SK-N-MC (cell line): Measurements from ENCODE around the gene BYSL.

Source experiments
- DNase-seq: peaks from one replicate; pipeline ENCODE4 v3.0.0-alpha.2; 2011; ENCODE audit warnings: low read depth, low spot score
- H3K27ac ChIP-seq: fragments of 200-600 bp; sonication (generic); 2 replicates; pipeline ENCODE4 v1.5.1; 2016; ENCODE audit warnings: mixed run types
- H3K36me3 ChIP-seq: fragments of 200-600 bp; sonication (generic); 2 replicates; pipeline ENCODE4 v1.6.1; 2017; ENCODE audit warnings: antibody characterized with exemption, low read length, mixed read lengths; ENCODE audit not compliant: insufficient read depth
- H3K4me3 ChIP-seq: fragments of 200-600 bp; sonication (generic); 2 replicates; pipeline ENCODE4 v1.5.1; 2016
- H3K9ac ChIP-seq: fragments of 200-600 bp; sonication (generic); 2 replicates; pipeline ENCODE4 v1.8.0; 2017; ENCODE audit warnings: mixed run types, mixed read lengths; ENCODE audit not compliant: insufficient read length
- H3K9me3 ChIP-seq: fragments of 200-600 bp; sonication (generic); 2 replicates; pipeline ENCODE4 v1.6.1; 2017; ENCODE audit warnings: low read depth, mild to moderate bottlenecking, antibody characterized with exemption, low read length, moderate library complexity, mixed read lengths
- EZH2 ChIP-seq: fragments of 200-600 bp; sonication (generic); IDR thresholded peaks from one replicate; pipeline ENCODE4 v1.6.1; 2017; ENCODE audit warnings: antibody characterized with exemption
- FOXP2 ChIP-seq: optimal IDR thresholded peaks from 2 replicates; pipeline ENCODE3; 2011; ENCODE audit warnings: mild to moderate bottlenecking, moderate library complexity; ENCODE audit not compliant: insufficient read depth; ENCODE audit errors: extremely low read length, control extremely low read depth
- POLR2AphosphoS5 ChIP-seq: IDR thresholded peaks from 2 replicates; pipeline ENCODE4 v1.6.1; 2012; ENCODE audit warnings: mild to moderate bottlenecking, low read depth, low read length, borderline replicate concordance

Gene BYSL

DNA sequence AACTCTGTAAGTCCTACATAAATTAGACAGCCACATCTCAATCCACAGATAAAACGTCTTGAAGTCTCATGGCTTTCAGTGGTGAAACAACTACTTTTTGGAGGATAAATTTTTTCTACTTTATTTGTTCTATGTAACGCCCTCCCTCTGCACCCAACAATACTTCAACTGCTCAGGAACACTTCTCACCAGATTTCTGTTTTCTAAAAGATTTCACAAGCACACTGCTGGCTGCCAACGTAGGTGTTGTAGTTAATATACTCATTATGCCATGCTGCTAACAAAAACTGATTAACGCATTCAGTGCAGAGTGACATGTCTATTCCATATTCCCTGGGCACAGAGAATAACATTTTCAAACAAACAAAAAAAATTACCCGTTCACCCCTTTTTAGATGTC, 36.3 kb upstream of the BYSL start:
- TF ChIP-seq FOXP2 (no peak), POLR2AphosphoS5 (no peak), EZH2 (no peak)
- H3K27ac ChIP-seq, result no peak overlapping the region
- no peak overlapping the region for H3K9ac ChIP-seq
- H3K4me3 ChIP-seq, result no peak overlapping the region
- no peaks in the 10 kb centered on the region for H3K9me3 ChIP-seq
- DNase-seq, result no peak
- no peaks in the 10 kb centered on the region for H3K36me3 ChIP-seq

DNA sequence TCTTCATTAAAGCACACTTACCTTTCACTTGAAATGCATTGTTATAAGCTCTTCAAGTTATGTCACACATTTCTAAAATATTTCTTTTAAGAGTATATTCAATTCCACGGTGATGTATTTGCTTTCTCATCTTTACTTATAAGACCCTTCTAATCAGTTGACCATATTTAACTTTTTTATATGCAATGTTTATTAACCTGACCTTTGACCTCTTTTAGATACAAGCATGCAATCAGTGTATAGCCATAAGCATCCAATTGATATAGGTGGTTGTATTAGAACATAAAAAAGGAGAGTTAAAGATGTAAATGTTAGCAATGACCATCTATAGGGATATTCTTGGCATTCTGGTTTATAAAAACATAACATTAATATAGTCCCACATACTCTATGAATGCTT, 35.4 kb upstream of the BYSL start:
- Histone ChIP-seq H3K36me3 (no peaks in the 10 kb centered on the region), H3K9me3 (no peaks in the 10 kb centered on the region)
- no peak for TF ChIP-seq FOXP2
- no peak for TF ChIP-seq EZH2
- no peak for TF ChIP-seq POLR2AphosphoS5

DNA sequence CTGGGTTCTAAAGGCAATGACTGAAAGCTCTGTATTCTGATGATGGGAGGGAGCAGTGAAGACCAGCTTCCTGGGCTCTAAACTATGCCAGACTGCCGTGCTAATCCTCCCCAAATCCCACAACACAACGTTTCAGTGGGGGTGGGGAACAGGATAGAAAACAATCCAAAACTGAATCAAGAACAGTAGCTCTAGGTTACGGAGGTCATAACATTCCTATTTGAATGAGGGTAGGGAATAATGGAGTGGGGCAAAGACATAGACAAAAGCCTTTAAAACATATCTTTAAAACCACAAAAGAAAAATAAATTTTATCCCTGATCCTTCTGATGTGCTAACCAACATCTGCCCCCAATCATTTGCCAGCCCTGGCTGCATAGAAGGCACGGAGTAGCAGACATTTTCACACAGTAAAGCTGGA, 34.0 kb upstream of the BYSL start:
- no peak for DNase-seq
- H3K9me3 ChIP-seq, result no peaks in the 10 kb centered on the region
- no peak overlapping the region for H3K4me3 ChIP-seq
- H3K27ac ChIP-seq, result no peak overlapping the region
- H3K9ac ChIP-seq, result no peak overlapping the region
- TF ChIP-seq FOXP2, result no peak
- TF ChIP-seq POLR2AphosphoS5, result no peak
- TF ChIP-seq EZH2, result no peak
- no peaks in the 10 kb centered on the region for H3K36me3 ChIP-seq

More for the DNA sequence above, 35.4 kb upstream of the BYSL start:
- no peak overlapping the region for H3K4me3 ChIP-seq
- H3K27ac ChIP-seq, result no peak overlapping the region
- no peak for DNase-seq
- H3K9ac ChIP-seq, result no peak overlapping the region

DNA sequence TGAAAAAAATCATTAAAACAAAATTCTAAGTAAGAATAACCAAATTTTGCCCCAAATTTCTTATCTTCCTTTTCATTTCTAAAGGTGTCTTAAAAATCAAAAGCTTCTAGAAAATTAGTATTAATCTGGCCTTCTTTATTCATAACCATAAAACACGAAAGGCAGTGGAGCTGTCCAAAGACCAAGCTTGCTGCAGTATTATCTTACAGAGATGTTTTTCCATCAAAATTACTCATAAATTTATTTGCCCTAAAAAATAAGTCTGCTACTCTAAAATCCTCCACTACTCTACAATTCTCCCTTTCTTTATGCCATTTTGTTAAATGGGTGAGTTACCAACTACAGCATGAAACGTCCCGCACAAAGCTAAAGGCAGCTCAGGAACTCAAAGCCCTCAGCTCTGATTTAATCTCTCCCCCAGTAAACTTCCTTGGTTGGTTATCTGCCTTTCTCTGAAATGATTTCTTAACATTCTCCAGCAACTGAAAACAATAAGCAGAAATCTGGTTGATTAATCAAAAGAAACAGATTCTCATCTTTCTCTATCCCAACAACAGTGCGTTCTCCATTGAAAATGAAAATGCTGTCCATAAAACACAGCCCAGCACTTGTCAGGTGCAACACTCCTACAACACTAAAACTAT, 28.3 kb upstream of the BYSL start:
- Histone ChIP-seq H3K9ac (no peak overlapping the region), H3K4me3 (peak overlapping the region; percentile 83), H3K27ac (no peak overlapping the region)

DNA sequence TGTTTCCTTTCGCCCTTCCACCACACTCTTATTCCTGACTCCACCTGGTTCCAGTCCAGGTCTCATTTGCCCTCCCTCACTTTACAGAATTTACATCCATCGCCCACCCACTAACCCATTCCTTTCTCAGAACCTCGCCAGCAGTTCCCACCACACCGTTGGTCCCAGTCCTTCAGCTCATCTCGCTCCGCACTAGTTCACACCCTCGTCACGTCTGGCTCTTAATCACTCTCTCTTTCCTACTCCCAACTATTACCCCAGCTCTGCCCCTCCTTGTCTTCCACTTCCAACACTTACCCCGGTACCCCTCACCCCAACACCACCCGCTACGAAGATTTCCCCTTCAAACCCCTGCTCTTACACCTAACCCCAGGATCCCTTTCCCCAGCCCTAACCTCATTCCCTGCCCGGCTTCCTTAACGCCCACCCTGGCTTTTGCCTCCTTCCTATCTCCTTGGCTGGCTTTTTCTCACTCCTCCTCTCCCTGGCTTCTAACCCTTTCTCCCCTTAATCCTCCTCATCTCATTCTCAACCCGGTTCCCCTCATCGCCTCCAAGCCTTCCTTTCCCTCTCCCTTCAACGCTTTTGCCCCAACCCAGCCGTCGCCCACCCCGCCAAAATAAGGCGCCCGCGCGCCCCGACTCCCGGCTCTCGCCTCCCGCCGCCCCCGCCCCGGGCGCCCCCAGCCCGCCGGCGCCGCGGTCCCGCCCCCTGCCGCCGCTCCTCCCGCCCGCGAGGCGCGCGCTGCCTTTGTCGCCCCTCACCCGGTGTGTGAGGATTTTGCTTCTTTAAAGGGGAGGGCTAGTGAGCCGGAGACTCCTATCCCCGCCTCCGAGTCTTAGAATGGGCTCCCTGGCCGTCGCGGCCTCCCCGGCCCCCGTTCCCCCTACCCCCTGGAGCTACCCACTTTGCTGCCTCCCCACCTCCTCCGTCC, 26.7 kb upstream of the BYSL start:
- peak overlapping the region; percentile 73 for H3K9ac ChIP-seq
- H3K36me3 ChIP-seq, result no peaks in the 10 kb centered on the region
- TF ChIP-seq FOXP2, result no peak
- no peak for TF ChIP-seq POLR2AphosphoS5
- no peak for TF ChIP-seq EZH2
- no peaks in the 10 kb centered on the region for H3K9me3 ChIP-seq
- H3K4me3 ChIP-seq, result peak overlapping the region; percentile 83
- no peak for DNase-seq
- H3K27ac ChIP-seq, result no peak overlapping the region

More for the DNA sequence above, 28.3 kb upstream of the BYSL start:
- Histone ChIP-seq H3K36me3 (no peaks in the 10 kb centered on the region), H3K9me3 (no peaks in the 10 kb centered on the region)
- TF ChIP-seq FOXP2 (no peak), POLR2AphosphoS5 (no peak), EZH2 (no peak)
- DNase-seq, result no peak

DNA sequence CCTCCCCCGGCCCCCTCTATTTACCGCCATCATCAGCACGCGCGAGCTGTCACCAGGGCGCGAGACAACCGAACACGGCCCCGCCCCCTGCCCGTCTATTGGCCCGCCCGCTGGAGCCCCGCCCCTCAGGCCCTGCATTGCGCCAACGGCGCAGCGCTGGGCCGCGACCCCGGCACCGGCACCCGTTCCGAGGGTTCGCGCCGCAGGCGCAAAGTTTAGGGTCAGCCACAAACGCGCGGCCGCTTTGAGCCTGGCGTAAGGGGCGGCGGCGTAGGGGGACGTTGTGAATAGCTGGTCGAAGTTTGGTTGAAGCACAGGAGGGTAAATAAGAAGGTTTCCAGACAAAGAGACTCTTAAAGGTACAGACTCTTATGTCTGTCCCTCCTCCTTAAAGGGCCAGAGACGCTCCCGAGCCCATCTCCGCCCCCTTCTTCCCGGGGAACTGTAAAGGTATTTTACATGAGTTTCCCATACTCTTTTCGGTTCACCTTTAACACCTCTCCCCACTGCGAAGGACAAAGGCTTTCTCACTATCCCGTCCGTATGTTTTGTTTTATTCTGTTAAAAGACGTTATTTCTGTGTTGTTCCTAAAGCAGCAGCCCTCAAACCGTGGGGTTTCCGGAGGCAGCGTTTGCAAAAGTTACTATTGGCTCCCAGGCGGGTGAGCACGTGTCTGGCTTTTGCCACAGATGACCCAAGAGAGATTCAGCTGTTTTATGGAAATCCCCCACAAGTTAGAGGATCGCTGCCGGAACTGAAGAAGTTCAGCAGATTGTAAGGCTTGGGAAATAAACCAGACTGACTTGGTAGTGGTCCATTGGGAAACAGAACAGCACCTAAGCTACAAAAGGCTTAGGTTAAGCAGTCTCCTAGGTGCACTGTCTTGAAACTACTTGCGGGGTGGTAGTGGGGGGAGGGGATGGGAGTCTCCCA, 25.7 kb upstream of the BYSL start, which contains the start of gene USP49:
Gene USP49 (minus strand): TSS at position 76 of the 934 bp plus-strand sequence. CDS start 88,392 bp downstream, outside the sequence.
- no peaks in the 10 kb centered on the region for H3K9me3 ChIP-seq
- TF ChIP-seq EZH2 (no peak), POLR2AphosphoS5 (peak; percentile 68; the same call in 1 of the 2 replicates), FOXP2 (no peak)
- peak within 1 kb of the TSS; percentile 51 for H3K27ac ChIP-seq
- H3K4me3 ChIP-seq, result peak within 1 kb of the TSS; percentile 83
- DNase-seq, result peak; percentile 26
- H3K36me3 ChIP-seq, result no peaks in the 10 kb centered on the region
- H3K9ac ChIP-seq, result peak within 1 kb of the TSS; percentile 73

DNA sequence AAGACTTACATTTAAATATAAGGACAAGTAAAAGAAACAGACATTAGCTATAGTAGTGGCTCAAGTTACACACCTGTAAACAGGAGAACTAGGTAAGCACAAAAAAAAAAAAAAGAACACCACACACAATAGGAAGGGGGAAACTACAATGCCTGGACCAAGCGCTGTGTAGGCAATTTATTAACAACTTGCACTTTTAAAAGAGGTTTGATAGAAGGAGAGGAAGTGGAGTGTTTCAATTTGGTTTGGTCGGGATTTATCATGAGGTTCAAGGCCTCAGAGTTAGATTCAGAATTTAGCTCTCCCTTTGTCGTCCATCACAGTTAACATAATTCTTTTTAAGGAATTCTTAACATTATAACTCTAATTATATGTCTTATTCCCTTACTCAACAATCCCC, 25.0 kb upstream of the BYSL start:
- no peaks in the 10 kb centered on the region for H3K9me3 ChIP-seq
- no peak overlapping the region for H3K27ac ChIP-seq
- peak overlapping the region; percentile 73 for H3K9ac ChIP-seq
- DNase-seq, result no peak
- peak overlapping the region; percentile 83 for H3K4me3 ChIP-seq
- TF ChIP-seq FOXP2, result no peak
- no peak for TF ChIP-seq POLR2AphosphoS5
- no peak for TF ChIP-seq EZH2
- H3K36me3 ChIP-seq, result no peaks in the 10 kb centered on the region

DNA sequence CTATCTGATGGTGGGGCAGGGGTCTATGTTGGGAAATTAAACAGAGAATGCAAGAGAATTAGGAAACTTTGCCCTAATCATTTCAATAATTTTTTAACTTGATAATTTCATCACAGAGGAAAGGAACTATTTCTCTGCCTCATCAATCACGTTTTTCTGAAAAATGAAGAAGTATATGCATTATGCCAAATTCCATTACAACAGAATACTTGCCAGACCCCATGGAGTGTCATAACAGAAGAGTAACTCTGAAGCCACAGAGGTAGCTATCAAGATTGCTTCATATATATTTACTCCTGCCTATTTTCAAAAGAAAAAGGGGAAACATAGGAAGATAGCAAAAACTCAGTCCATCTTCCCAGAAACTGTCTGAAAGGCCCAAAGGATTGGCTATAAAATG, 20.4 kb upstream of the BYSL start:
- H3K9ac ChIP-seq, result no peak overlapping the region
- H3K27ac ChIP-seq, result no peak overlapping the region
- no peaks in the 10 kb centered on the region for H3K9me3 ChIP-seq

More for the DNA sequence above, 20.4 kb upstream of the BYSL start:
- H3K36me3 ChIP-seq, result peaks cover 16% of the 10 kb centered on the region
- TF ChIP-seq POLR2AphosphoS5 (no peak), FOXP2 (no peak), EZH2 (no peak)
- H3K4me3 ChIP-seq, result no peak overlapping the region
- no peak for DNase-seq
